SK-N-SH treated with all-trans-retinoic acid at 6 μM for 48 hours (cell line): ENCODE data around the gene GOT1.

Source experiments
- ATAC-seq: fragments of 200-7000 bp; cut with Tn5 transposase; 3 replicates; pipeline ENCODE4 v1.9.1; 2020; ENCODE audit warnings: mild to moderate bottlenecking, moderate library complexity
- ARNTL ChIP-seq: fragments of 450-650 bp; formaldehyde crosslinking; IDR thresholded peaks from 2 replicates; pipeline ENCODE4 v1.5.0; 2020; ENCODE audit warnings: low read depth, mild to moderate bottlenecking, moderate library complexity, borderline replicate concordance
- BACH2 ChIP-seq: fragments of 250-450 bp; sonication (Bioruptor Pico); IDR thresholded peaks from 2 replicates; pipeline ENCODE4 v1.9.0; 2021; ENCODE audit warnings: mild to moderate bottlenecking, borderline replicate concordance
- CSDC2 ChIP-seq: fragments of 250-450 bp; sonication (Bioruptor Pico); IDR thresholded peaks from 2 replicates; pipeline ENCODE4 v1.5.0; 2020; ENCODE audit warnings: mild to moderate bottlenecking, moderate library complexity
- ESRRG ChIP-seq: fragments of 250-450 bp; sonication (Bioruptor Pico); IDR thresholded peaks from 2 replicates; pipeline ENCODE4 v1.6.1; 2021; ENCODE audit warnings: mild to moderate bottlenecking
- GLIS3 ChIP-seq: fragments of 250-450 bp; sonication (Bioruptor Pico); IDR thresholded peaks from 2 replicates; pipeline ENCODE4 v1.5.0; 2020; ENCODE audit warnings: mild to moderate bottlenecking, moderate library complexity
- ISL1 ChIP-seq: fragments of 250-450 bp; sonication (Bioruptor Pico); IDR thresholded peaks from 2 replicates; pipeline ENCODE4 v2.1.2; 2022; ENCODE audit warnings: mild to moderate bottlenecking, moderate library complexity
- OSR1 ChIP-seq: fragments of 250-450 bp; sonication (Bioruptor Pico); IDR thresholded peaks from 2 replicates; pipeline ENCODE4 v1.8.0; 2022; ENCODE audit warnings: moderate library complexity, mild to moderate bottlenecking, inconsistent platforms
- PPARA ChIP-seq: fragments of 250-450 bp; sonication (Bioruptor Pico); IDR thresholded peaks from 2 replicates; pipeline ENCODE4 v1.5.0; 2020; ENCODE audit warnings: mild to moderate bottlenecking, borderline replicate concordance
- RARB ChIP-seq: fragments of 250-450 bp; sonication (Bioruptor Pico); IDR thresholded peaks from 2 replicates; pipeline ENCODE4 v1.8.0; 2021; ENCODE audit warnings: mild to moderate bottlenecking, moderate library complexity
- SNAI2 ChIP-seq: fragments of 250-450 bp; sonication (Bioruptor Pico); IDR thresholded peaks from 2 replicates; pipeline ENCODE4 v1.5.0; 2020; ENCODE audit warnings: mild to moderate bottlenecking, moderate library complexity
- TCF4 ChIP-seq: fragments of 250-450 bp; sonication (Bioruptor Pico); IDR thresholded peaks from 2 replicates; pipeline ENCODE4 v1.8.0; 2021; ENCODE audit warnings: mild to moderate bottlenecking, moderate library complexity, borderline replicate concordance
- TOX ChIP-seq: fragments of 250-450 bp; sonication (Bioruptor Pico); IDR thresholded peaks from 2 replicates; pipeline ENCODE4 v1.8.0; 2021; ENCODE audit warnings: mild to moderate bottlenecking, moderate library complexity, borderline replicate concordance
- ZC3H10 ChIP-seq: fragments of 250-450 bp; sonication (Bioruptor Pico); IDR thresholded peaks from 2 replicates; pipeline ENCODE4 v1.5.1; 2021; ENCODE audit warnings: mild to moderate bottlenecking, moderate library complexity
- ZFP3 ChIP-seq: fragments of 250-450 bp; sonication (Bioruptor Pico); IDR thresholded peaks from 2 replicates; pipeline ENCODE4 v1.5.0; 2020; ENCODE audit warnings: mild to moderate bottlenecking, moderate library complexity
- ZFP30 ChIP-seq: fragments of 450-650 bp; formaldehyde crosslinking; IDR thresholded peaks from 2 replicates; pipeline ENCODE4 v1.5.0; 2022; ENCODE audit warnings: mild to moderate bottlenecking, moderate library complexity
- ZNF565 ChIP-seq: fragments of 450-650 bp; formaldehyde crosslinking; conservative IDR thresholded peaks from 2 replicates; pipeline ENCODE4 v1.5.0; 2020; ENCODE audit warnings: low read depth, mild to moderate bottlenecking, moderate library complexity
- ZNF70 ChIP-seq: fragments of 450-650 bp; formaldehyde crosslinking; IDR thresholded peaks from 2 replicates; pipeline ENCODE4 v1.5.0; 2020; ENCODE audit warnings: mild to moderate bottlenecking, moderate library complexity
- ZNF8 ChIP-seq: fragments of 450-650 bp; formaldehyde crosslinking; IDR thresholded peaks from 2 replicates; pipeline ENCODE4 v1.5.0; 2020; ENCODE audit warnings: mild to moderate bottlenecking, moderate library complexity
- TF ChIP-seq, protein P1 (sequence below): fragments of 250-450 bp; sonication (Bioruptor Pico); IDR thresholded peaks from 2 replicates; pipeline ENCODE4 v1.5.0; 2020; ENCODE audit warnings: mild to moderate bottlenecking, moderate library complexity
- TF ChIP-seq, protein P2 (sequence below): fragments of 250-450 bp; sonication (Bioruptor Pico); IDR thresholded peaks from 2 replicates; pipeline ENCODE4 v1.8.0; 2020; ENCODE audit warnings: mild to moderate bottlenecking, moderate library complexity, borderline replicate concordance
- TF ChIP-seq, protein P3 (sequence below): fragments of 250-450 bp; sonication (Bioruptor Pico); IDR thresholded peaks from 2 replicates; pipeline ENCODE4 v1.8.0; 2021; ENCODE audit warnings: low read depth, mild to moderate bottlenecking, moderate library complexity, borderline replicate concordance
- TF ChIP-seq, protein P4 (sequence below): fragments of 250-450 bp; sonication (Bioruptor Pico); IDR thresholded peaks from 2 replicates; pipeline ENCODE4 v1.5.1; 2021; ENCODE audit warnings: mild to moderate bottlenecking, moderate library complexity

Gene GOT1

DNA sequence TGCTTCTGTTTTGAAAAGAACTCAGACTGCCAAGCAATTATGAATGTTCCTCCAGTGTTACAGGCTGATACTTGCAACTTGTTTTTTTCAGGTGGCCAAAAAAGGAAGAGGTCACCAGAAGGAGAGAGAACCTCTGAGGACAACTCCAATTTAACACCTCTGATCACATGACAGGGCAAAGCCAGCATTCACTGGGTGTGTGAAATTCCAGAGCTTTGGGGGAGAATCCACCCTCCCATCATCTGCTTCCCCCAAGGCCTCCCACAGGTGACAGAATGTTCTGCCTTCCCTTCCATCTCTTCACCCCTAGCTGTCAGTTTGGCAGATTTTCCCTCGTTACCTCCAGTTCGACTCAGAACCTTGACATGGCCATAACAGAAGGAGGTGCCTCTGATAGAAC, 39.1 kb downstream of the GOT1 start (continued):
- TF ChIP-seq, protein P1, sequence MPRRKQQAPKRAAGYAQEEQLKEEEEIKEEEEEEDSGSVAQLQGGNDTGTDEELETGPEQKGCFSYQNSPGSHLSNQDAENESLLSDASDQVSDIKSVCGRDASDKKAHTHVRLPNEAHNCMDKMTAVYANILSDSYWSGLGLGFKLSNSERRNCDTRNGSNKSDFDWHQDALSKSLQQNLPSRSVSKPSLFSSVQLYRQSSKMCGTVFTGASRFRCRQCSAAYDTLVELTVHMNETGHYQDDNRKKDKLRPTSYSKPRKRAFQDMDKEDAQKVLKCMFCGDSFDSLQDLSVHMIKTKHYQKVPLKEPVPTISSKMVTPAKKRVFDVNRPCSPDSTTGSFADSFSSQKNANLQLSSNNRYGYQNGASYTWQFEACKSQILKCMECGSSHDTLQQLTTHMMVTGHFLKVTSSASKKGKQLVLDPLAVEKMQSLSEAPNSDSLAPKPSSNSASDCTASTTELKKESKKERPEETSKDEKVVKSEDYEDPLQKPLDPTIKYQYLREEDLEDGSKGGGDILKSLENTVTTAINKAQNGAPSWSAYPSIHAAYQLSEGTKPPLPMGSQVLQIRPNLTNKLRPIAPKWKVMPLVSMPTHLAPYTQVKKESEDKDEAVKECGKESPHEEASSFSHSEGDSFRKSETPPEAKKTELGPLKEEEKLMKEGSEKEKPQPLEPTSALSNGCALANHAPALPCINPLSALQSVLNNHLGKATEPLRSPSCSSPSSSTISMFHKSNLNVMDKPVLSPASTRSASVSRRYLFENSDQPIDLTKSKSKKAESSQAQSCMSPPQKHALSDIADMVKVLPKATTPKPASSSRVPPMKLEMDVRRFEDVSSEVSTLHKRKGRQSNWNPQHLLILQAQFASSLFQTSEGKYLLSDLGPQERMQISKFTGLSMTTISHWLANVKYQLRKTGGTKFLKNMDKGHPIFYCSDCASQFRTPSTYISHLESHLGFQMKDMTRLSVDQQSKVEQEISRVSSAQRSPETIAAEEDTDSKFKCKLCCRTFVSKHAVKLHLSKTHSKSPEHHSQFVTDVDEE: no peak
- TF ChIP-seq CSDC2 (CRISPR knock-in tag): no peak

DNA sequence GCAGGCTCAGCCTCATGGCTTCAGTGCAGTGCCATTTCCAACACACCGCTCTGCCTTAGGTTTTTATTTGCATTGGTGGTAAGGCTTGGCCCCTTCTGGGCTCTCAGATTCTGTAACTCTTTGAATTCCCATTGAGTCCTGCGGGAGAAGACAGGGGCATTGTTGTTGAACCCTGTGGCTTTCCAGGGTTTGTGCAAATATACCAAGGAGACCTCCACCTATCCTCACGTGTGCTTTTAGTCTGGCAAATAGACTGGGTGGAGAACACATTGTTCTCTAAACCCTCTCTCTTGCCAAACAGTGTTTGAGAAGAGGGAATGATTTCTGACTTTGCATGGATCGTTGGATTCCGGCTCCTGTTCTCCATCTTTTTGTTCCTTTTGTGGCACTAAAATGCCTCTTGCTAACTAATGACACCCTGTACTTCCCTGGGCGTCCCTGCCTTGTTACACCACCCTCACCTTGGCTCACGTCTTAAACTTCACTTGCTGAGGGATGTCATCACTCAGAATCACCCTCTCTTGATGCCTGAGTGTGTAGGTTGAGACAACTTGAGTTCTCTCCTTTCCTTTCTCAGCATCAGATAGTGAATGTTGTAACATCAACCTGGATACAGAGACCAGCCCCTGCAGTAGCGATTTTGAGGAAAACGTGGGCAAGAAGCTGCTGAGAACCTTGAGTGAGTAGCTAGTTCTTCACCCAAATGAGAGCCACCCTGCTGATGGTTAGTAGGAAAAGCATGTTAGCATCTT, 40.5 kb downstream of the GOT1 start:
- ATAC-seq: no peak
- no peak for TF ChIP-seq TOX (CRISPR knock-in tag)
- no peak for TF ChIP-seq SNAI2
- TF ChIP-seq ZNF565 (CRISPR knock-in tag): no peak
- no peak for TF ChIP-seq ZFP30 (CRISPR knock-in tag)
- no peak for TF ChIP-seq ZC3H10
- no peak for TF ChIP-seq ISL1 (CRISPR knock-in tag)
- no peak for TF ChIP-seq PPARA
- no peak for TF ChIP-seq GLIS3
- TF ChIP-seq RARB: no peak
- TF ChIP-seq, protein P2, sequence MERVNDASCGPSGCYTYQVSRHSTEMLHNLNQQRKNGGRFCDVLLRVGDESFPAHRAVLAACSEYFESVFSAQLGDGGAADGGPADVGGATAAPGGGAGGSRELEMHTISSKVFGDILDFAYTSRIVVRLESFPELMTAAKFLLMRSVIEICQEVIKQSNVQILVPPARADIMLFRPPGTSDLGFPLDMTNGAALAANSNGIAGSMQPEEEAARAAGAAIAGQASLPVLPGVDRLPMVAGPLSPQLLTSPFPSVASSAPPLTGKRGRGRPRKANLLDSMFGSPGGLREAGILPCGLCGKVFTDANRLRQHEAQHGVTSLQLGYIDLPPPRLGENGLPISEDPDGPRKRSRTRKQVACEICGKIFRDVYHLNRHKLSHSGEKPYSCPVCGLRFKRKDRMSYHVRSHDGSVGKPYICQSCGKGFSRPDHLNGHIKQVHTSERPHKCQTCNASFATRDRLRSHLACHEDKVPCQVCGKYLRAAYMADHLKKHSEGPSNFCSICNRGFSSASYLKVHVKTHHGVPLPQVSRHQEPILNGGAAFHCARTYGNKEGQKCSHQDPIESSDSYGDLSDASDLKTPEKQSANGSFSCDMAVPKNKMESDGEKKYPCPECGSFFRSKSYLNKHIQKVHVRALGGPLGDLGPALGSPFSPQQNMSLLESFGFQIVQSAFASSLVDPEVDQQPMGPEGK (CRISPR knock-in tag): no peak
- TF ChIP-seq TCF4: no peak
- TF ChIP-seq, protein P3, sequence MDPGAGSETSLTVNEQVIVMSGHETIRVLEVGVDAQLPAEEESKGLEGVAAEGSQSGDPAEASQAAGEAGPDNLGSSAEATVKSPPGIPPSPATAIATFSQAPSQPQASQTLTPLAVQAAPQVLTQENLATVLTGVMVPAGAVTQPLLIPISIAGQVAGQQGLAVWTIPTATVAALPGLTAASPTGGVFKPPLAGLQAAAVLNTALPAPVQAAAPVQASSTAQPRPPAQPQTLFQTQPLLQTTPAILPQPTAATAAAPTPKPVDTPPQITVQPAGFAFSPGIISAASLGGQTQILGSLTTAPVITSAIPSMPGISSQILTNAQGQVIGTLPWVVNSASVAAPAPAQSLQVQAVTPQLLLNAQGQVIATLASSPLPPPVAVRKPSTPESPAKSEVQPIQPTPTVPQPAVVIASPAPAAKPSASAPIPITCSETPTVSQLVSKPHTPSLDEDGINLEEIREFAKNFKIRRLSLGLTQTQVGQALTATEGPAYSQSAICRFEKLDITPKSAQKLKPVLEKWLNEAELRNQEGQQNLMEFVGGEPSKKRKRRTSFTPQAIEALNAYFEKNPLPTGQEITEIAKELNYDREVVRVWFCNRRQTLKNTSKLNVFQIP (CRISPR knock-in tag): no peak
- no peak for TF ChIP-seq ARNTL
- TF ChIP-seq ZNF8 (CRISPR knock-in tag): no peak
- no peak for TF ChIP-seq ESRRG (CRISPR knock-in tag)
- TF ChIP-seq OSR1: no peak

DNA sequence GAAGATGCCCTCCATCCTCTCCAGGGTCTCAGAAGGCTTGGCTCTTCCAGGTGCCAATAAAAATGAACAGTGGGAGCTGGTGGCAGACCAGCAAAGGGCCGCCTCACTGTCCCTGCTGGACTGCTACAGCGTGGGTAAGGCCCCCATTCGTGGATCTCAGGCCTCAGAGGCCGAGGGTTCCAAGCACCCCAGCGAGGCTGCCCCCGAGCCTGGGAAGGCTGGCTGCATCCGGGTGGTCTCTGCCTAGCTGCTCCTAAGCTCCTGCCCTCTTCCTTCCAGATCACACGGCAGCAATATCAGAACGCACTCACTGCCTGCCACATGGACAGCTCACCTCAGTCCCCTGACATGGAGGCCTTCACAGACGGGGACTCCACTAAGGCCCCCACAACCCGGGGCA, 42.9 kb downstream of the GOT1 start:
- no peak for ATAC-seq
- no peak for TF ChIP-seq TCF4
- TF ChIP-seq ZNF565 (CRISPR knock-in tag): no peak
- TF ChIP-seq ARNTL: no peak
- TF ChIP-seq ZC3H10: no peak
- TF ChIP-seq CSDC2 (CRISPR knock-in tag): no peak
- TF ChIP-seq, protein P4, sequence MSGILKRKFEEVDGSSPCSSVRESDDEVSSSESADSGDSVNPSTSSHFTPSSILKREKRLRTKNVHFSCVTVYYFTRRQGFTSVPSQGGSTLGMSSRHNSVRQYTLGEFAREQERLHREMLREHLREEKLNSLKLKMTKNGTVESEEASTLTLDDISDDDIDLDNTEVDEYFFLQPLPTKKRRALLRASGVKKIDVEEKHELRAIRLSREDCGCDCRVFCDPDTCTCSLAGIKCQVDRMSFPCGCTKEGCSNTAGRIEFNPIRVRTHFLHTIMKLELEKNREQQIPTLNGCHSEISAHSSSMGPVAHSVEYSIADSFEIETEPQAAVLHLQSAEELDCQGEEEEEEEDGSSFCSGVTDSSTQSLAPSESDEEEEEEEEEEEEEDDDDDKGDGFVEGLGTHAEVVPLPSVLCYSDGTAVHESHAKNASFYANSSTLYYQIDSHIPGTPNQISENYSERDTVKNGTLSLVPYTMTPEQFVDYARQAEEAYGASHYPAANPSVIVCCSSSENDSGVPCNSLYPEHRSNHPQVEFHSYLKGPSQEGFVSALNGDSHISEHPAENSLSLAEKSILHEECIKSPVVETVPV (CRISPR knock-in tag): no peak
- TF ChIP-seq ISL1 (CRISPR knock-in tag): no peak
- TF ChIP-seq, protein P3 (CRISPR knock-in tag): no peak
- no peak for TF ChIP-seq ZFP30 (CRISPR knock-in tag)
- TF ChIP-seq ESRRG (CRISPR knock-in tag): no peak
- no peak for TF ChIP-seq GLIS3
- no peak for TF ChIP-seq ZNF8 (CRISPR knock-in tag)
- no peak for TF ChIP-seq ZNF70 (CRISPR knock-in tag)
- TF ChIP-seq PPARA: no peak
- TF ChIP-seq BACH2 (CRISPR knock-in tag): no peak
- no peak for TF ChIP-seq RARB
- no peak for TF ChIP-seq ZFP3 (CRISPR knock-in tag)
- no peak for TF ChIP-seq SNAI2
- no peak for TF ChIP-seq TOX (CRISPR knock-in tag)
